ENCODE data around the gene EXOSC6.
"Not testable (repeated sequence)": the region's sequence is repeated elsewhere in the genome, so short reads cannot be mapped to it uniquely, and the experiment has no call there.

The EXOSC6 gene

GRCh38 chr16:70251629-70252354, at the start of gene EXOSC6:
Gene EXOSC6 (minus strand): TSS chr16:70251940. CDS start chr16:70251900, 40 bp downstream.
- DNase-seq, result peak; percentile 94

GRCh38 chr16:70301121-70301520, 49.4 kb upstream of the EXOSC6 start:
- no peak for DNase-seq

- peak; percentile 75 for DNase-seq
Measured at GRCh38 chr16:70298988-70299938, 47.5 kb upstream of the EXOSC6 start, which contains the start of gene DDX19B. Gene DDX19B (plus strand): TSS chr16:70299186. CDS start chr16:70299298, 112 bp downstream.

GRCh38 chr16:70295634-70296033, 43.9 kb upstream of the EXOSC6 start:
- no peak for DNase-seq

GRCh38 chr16:70294385-70295025, 42.8 kb upstream of the EXOSC6 start:
- DNase-seq, result no peak

GRCh38 chr16:70292148-70292547, 40.4 kb upstream of the EXOSC6 start:
- DNase-seq, result not testable (repeated sequence)

- no peak for DNase-seq
Measured at GRCh38 chr16:70290949-70291519, 39.3 kb upstream of the EXOSC6 start.

- DNase-seq, result peak; percentile 100
Measured at GRCh38 chr16:70289229-70290094, 37.7 kb upstream of the EXOSC6 start, which contains the start of gene AARS1. Gene AARS1 (minus strand): TSS chr16:70289506. CDS start chr16:70282763, 6,743 bp downstream.

GRCh38 chr16:70287304-70287971, 35.7 kb upstream of the EXOSC6 start:
- DNase-seq, result not testable (repeated sequence)

- no peak for DNase-seq
Measured at GRCh38 chr16:70276392-70276791, 24.7 kb upstream of the EXOSC6 start.

GRCh38 chr16:70271696-70272095, 20.0 kb upstream of the EXOSC6 start:
- no peak for DNase-seq

- no peak for DNase-seq
Measured at GRCh38 chr16:70270176-70270575, 18.4 kb upstream of the EXOSC6 start.

- DNase-seq, result no peak
Measured at GRCh38 chr16:70269471-70269870, 17.7 kb upstream of the EXOSC6 start.

GRCh38 chr16:70267922-70268321, 16.2 kb upstream of the EXOSC6 start:
- DNase-seq, result not testable (repeated sequence)

- DNase-seq, result peak; percentile 53
Measured at GRCh38 chr16:70267516-70267915, 15.8 kb upstream of the EXOSC6 start.

GRCh38 chr16:70259903-70260302, 8.2 kb upstream of the EXOSC6 start:
- not testable (repeated sequence) for DNase-seq

- DNase-seq, result no peak
Measured at GRCh38 chr16:70258946-70259345, 7.2 kb upstream of the EXOSC6 start.

- no peak for DNase-seq
Measured at GRCh38 chr16:70258065-70258464, 6.3 kb upstream of the EXOSC6 start.

GRCh38 chr16:70257391-70257790, 5.7 kb upstream of the EXOSC6 start:
- peak; percentile 24 for DNase-seq

GRCh38 chr16:70255574-70255973, 3.8 kb upstream of the EXOSC6 start:
- DNase-seq, result no peak

GRCh38 chr16:70254965-70255286, 3.2 kb upstream of the EXOSC6 start:
- DNase-seq, result no peak
